Fibroblast of pulmonary artery (primary cell): ENCODE measurements around the gene FBXW11.

Experiments
- DNase-seq: peaks from one replicate; pipeline ENCODE4 v3.0.0-alpha.2; 2010; ENCODE audit warnings: low read depth
- H3K4me3 ChIP-seq: replicated peaks from 2 replicates; pipeline ENCODE4 v1.5.1; 2011; ENCODE audit warnings: low read depth, mild to moderate bottlenecking, control low read depth, low read length, moderate library complexity
- TF ChIP-seq, protein P1 (sequence below): IDR thresholded peaks from 2 replicates; pipeline ENCODE4 v1.5.1; 2011; ENCODE audit warnings: mild to moderate bottlenecking, control low read depth, low read length, inconsistent platforms; ENCODE audit errors: missing control alignments

The FBXW11 gene

DNA sequence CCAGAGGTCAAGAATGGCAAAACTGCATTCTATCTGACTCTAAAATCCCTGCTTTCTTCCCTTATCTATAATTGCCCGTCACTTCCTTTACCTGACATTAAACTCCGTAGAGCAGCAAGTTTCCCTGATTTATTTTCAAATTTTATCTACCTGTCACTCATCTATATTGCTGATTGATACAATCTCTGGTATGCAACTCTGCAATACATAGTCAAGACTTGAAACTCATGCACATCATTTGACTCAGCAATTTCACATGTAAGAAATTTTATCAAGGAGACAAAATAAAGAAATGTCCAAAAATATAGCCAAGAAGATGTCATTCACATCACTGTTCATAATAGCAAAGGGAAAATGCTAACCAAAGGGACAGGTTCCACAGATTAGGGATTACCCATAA is 39.5 kb downstream of the FBXW11 start:
- no peak for DNase-seq
- TF ChIP-seq, protein P1, sequence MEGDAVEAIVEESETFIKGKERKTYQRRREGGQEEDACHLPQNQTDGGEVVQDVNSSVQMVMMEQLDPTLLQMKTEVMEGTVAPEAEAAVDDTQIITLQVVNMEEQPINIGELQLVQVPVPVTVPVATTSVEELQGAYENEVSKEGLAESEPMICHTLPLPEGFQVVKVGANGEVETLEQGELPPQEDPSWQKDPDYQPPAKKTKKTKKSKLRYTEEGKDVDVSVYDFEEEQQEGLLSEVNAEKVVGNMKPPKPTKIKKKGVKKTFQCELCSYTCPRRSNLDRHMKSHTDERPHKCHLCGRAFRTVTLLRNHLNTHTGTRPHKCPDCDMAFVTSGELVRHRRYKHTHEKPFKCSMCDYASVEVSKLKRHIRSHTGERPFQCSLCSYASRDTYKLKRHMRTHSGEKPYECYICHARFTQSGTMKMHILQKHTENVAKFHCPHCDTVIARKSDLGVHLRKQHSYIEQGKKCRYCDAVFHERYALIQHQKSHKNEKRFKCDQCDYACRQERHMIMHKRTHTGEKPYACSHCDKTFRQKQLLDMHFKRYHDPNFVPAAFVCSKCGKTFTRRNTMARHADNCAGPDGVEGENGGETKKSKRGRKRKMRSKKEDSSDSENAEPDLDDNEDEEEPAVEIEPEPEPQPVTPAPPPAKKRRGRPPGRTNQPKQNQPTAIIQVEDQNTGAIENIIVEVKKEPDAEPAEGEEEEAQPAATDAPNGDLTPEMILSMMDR, result no peak

DNA sequence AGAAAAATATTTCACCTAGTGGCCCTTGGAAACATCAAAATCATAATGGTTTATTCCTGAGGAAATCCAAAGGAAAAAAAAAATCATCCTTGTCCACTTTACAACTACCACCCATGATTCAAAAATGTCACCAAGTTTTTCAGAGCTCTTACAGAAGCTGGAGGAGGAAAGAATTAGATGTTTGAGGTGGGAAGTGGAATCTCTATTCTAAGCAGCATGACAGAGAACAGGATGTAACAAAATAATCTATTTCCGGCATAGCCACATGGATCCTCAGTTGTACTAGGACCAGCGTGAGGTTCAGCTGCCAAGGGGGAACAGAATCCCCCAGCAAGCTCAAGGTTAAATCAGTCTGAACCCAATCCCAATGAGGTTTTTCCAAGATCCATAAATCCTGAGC is 40.2 kb downstream of the FBXW11 start:
- no peak overlapping the region for H3K4me3 ChIP-seq
- TF ChIP-seq, protein P1, result no peak
- no peak for DNase-seq

More for the DNA sequence above, 39.5 kb downstream of the FBXW11 start:
- no peak overlapping the region for H3K4me3 ChIP-seq

DNA sequence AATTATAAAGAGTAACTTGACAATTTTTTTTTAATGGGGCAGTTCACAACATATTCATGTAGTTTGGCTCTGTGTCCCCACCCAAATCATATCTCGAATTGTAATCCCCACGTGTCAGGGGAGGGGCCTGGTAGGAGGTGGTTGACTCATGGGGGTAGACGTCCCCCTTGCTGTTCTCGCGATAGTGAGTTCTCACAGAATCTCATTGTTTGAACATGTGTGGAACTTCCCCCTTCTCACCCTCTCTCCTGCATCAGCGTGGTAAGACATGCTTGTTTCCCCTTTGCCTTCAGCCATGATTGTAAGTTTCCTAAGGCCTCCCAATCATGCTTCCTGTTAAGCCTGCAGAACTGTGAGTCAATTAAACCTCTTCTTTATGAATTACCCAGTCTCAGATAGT is 40.7 kb downstream of the FBXW11 start:
- H3K4me3 ChIP-seq, result no peak overlapping the region
- TF ChIP-seq, protein P1, result no peak
- no peak for DNase-seq

DNA sequence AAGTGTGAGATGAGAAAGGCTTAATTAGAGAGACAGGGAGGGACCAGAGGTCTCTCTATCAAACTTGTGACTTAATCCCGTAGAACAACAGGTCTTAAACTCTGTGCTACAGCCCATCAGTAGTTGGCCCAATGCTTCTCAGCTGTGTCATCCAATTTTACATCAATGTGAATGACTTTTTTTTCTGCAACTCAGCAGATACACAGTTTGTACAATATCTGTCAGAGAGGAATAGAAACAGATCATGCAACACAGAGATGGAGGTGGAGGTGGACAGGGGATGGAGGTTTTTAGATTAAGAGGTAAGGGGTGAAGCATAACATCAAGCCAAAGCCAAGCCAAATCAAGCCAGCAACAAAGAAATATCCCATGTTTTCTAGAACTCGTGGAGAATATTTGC is 43.0 kb downstream of the FBXW11 start:
- H3K4me3 ChIP-seq, result no peak overlapping the region
- TF ChIP-seq, protein P1, result no peak
- DNase-seq, result no peak

DNA sequence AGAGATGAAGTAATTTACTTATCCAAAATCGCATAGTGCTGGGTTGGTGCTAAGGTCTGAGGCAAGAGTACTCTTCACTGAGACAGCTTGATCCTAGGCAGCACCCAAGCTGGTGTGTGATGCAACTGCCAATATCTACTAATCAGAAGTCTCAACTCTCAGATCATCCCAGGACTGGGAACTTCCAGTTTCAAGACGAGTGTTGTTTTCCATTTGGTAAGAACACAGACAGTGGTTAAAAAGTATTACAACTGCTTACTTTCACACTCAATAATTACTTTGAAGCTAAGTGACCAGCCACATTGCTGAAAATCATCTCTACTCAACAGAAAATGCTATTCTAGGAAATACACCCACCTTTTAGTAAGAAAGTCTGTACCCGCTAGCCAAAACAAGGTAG is 45.3 kb downstream of the FBXW11 start:
- no peak overlapping the region for H3K4me3 ChIP-seq
- DNase-seq, result peak; percentile 39
- TF ChIP-seq, protein P1, result no peak

DNA sequence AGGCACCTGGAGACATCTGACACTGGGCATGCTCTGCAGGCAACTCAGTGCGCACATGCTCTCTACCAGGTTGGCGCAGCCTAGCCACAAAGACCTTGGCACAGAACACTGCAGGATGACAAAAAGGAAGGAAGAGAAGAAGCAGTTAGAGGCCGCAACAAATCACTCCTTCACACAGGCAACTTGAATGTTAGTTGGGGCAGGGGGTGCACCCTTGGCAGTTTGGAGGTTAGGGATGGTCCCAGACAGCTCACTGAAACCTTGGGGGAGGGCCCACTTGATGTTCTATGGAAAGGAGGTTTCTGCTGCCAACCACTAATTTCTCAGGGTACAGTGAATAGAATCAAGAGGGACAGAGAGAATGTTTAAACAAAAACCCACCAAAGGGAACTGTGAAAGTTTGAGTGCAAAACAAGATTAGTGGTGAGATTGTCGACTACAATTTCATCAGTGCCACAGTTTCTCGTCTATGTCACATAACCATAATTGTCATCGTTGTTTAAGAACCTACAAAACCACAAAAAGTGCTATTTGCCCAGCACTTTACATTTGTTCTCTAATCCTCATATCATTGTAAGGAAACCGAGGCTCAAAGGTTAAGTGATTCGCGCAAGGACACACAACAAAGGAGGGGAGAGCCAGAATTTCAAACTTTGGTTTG is 48.7 kb downstream of the FBXW11 start:
- TF ChIP-seq, protein P1, result no peak
- no peak overlapping the region for H3K4me3 ChIP-seq
- no peak for DNase-seq

DNA sequence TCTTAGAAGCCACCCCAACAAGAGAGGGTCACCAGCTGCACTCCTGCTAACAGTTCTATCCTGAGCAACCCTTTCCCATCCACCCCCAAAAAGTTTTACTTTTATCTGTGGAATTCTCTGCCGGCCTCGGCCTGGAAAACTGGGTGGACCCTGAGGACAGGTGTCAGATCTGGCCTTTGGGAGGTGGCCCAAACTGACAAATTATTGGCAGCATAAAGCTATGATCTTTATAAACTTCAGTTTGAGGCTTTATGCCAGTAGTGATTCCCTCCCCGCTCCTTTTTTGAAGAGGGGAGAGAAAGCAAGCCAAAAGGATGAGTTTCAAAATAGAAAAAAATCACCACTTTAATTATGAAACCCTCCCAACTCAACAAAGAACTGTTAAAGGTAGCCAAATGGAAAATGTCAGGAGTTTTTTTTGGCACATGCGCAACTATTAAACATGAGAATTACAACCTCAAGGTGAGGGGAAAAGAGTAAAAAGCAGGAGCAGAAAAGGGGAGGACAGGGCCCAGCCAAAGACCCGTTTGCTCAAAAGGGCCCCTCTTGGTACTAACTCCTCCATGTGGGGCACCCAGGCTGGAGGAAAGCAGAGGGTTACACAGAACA is 49.4 kb downstream of the FBXW11 start:
- TF ChIP-seq, protein P1, result no peak
- H3K4me3 ChIP-seq, result no peak overlapping the region
- DNase-seq, result no peak
